ENCODE data around the gene IP6K1. TPM values are rescaled to one million over a fixed set of nuclear protein-coding genes. Genes with fewer than 3 reads are reported as not detected.
A peak's percentile ranks its signal among the peaks of the same experiment; 100 is the strongest.

Gene IP6K1
- total RNA-seq, 1 experiment from 2014 or later, result 30.6 TPM

DNA sequence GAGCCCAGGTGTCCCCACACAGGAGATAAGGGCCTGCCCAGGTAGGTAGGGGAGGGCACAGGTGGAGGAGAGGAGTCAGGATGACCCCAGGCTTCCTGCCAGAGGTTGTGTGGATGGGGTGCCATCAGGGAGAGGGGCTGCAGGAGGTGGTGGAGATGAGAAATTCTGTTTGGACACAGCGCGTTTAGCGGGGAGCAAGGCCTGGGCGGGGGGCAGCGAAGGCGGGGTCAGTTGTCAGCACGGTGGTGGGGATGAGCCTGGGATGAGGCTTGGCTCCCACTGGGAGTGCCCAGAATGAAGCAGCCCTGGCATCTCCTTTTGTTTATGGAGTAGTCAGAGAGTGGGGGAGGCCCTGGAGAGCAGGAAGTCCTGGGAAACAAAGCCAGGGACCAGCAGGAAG is 82.4 kb downstream of the IP6K1 start:
- Histone ChIP-seq H3K79me2 (ENCODE audit: insufficient read depth, low read length) (no peaks in the 10 kb centered on the region), H3K9ac (ENCODE audit: low read length) (no peak overlapping the region), H2AFZ (ENCODE audit: low read depth, low read length, poor library complexity, severe bottlenecking) (no peak overlapping the region), H3K4me1 (ENCODE audit: control insufficient read depth in 1 of 2, insufficient read depth in 2 of 2, low read length in 2 of 2) (no peaks in the 10 kb centered on the region), H3K9me2 (ENCODE audit: insufficient read depth) (no peaks in the 10 kb centered on the region), H3K27ac (ENCODE audit: low read depth, low read length) (peak overlapping the region; percentile 5; the same call in 1 of the 2 replicates), H4K20me1 (ENCODE audit: insufficient read depth) (no peaks in the 10 kb centered on the region), H3K36me3 (ENCODE audit: control insufficient read depth in 1 of 2, insufficient read depth in 2 of 2, low read length in 2 of 2) (peaks cover 0 to 4% of the 10 kb centered on the region in 2 experiments; a peak in 1 of 4 replicates), H3K27me3 (ENCODE audit: insufficient read depth, low read length) (no peaks in the 10 kb centered on the region), H3K4me2 (ENCODE audit: low read length) (no peak overlapping the region), H3K4me3 (replicated peaks in 1 of 2; ENCODE audit: low read depth in 1 of 2, low read length in 2 of 2) (no peak overlapping the region), H3K9me3 (ENCODE audit: control insufficient read depth in 1 of 2, insufficient read depth in 1 of 2, low read depth in 1 of 2, low read length in 2 of 2) (no peaks in the 10 kb centered on the region)
- intact Hi-C loops (cut with micrococcal nuclease), result loop anchor here (1.0 kb wide), 3 partner anchors 135 to 485 kb away; no protein-coding TSS in a partner anchor
- BruUV-seq (replicated peaks), result no TSS peak
- POLR2A ChIA-PET, result no interaction called here
- CTCF ChIA-PET, result interaction anchor here (1.0 to 1.6 kb wide), 3 partner anchors 109 to 164 kb away, joined by 3 to 10 read pairs (median 5); partner anchors contain the start of gene UBA7
- TF ChIP-seq ZBTB33 (IDR thresholded peaks at IDR 0.05; ENCODE audit: extremely low read depth, insufficient replicate concordance, low read length), result no peak
- TF ChIP-seq CTCF (IDR thresholded peaks at IDR 0.05 in 2 of 3, conservative IDR thresholded peaks at IDR 0.05 in 1 of 3; ENCODE audit: borderline replicate concordance in 1 of 3, insufficient read depth in 1 of 3, low read depth in 2 of 3, low read length in 2 of 3), result no peak
- TF ChIP-seq SRF (IDR thresholded peaks at IDR 0.05; ENCODE audit: low read depth), result no peak
- TF ChIP-seq, protein P1, sequence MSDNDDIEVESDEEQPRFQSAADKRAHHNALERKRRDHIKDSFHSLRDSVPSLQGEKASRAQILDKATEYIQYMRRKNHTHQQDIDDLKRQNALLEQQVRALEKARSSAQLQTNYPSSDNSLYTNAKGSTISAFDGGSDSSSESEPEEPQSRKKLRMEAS (IDR thresholded peaks at IDR 0.05), result no peak
- no peak for TF ChIP-seq EZH2phosphoT487 (IDR thresholded peaks at IDR 0.05; ENCODE audit: borderline replicate concordance)
- no peak for TF ChIP-seq ELF1 (IDR thresholded peaks at IDR 0.05; ENCODE audit: borderline replicate concordance, low read depth)
- TF ChIP-seq POLR2A (IDR thresholded peaks at IDR 0.05; ENCODE audit: borderline replicate concordance, extremely low read depth, insufficient read depth, insufficient read length), result no peak
- no peak for TF ChIP-seq TCF7L2 (IDR thresholded peaks at IDR 0.05; ENCODE audit: borderline replicate concordance, extremely low read depth, insufficient read depth, insufficient read length)
- TF ChIP-seq EZH2 (IDR thresholded peaks at IDR 0.05), result no peak
- no peak for TF ChIP-seq CBX3 (IDR thresholded peaks at IDR 0.05; ENCODE audit: low read depth)
- no peak for TF ChIP-seq SP1 (IDR thresholded peaks at IDR 0.05; ENCODE audit: low read depth)
- TF ChIP-seq ZNF274 (IDR thresholded peaks at IDR 0.05; ENCODE audit: low read depth, low read length), result no peak
- TF ChIP-seq RAD21 (IDR thresholded peaks at IDR 0.05; ENCODE audit: low read depth), result no peak
- TF ChIP-seq CEBPB (IDR thresholded peaks at IDR 0.05; ENCODE audit: low read depth), result no peak
- TF ChIP-seq JUND (IDR thresholded peaks at IDR 0.05), result no peak
- TF ChIP-seq REST (IDR thresholded peaks at IDR 0.05; ENCODE audit: low read depth), result no peak
- TF ChIP-seq YY1 (IDR thresholded peaks at IDR 0.05; ENCODE audit: extremely low read depth, insufficient replicate concordance, low read depth, low read length), result no peak
- DNase-seq (ENCODE audit: low read depth, low spot score) (no peak), ATAC-seq (no peak)
- RAD21 ChIA-PET (ENCODE audit: low non-redundant PET in 1 of 2, low total read pairs in 2 of 2, uncharacterized antibody in 2 of 2, unreplicated experiment in 2 of 2), result no interaction called here
